Measurements from ENCODE around the gene AJM1.

AJM1 gene

GRCh38 chr9:136824496-136825225, 17.6 kb upstream of the AJM1 start:
- Histone ChIP-seq H2AFZ (ENCODE audit: low read depth) (no peak overlapping the region), H3K27me3 (ENCODE audit: insufficient read depth, low read depth) (no peaks in the 10 kb centered on the region), H3K9ac (no peak overlapping the region), H3K4me1 (ENCODE audit: low read depth, poor library complexity, severe bottlenecking) (no peaks in the 10 kb centered on the region), H3K4me2 (no peak overlapping the region), H3K4me3 (IDR thresholded peaks at IDR 0.05; ENCODE audit: insufficient read depth, low read depth, low read length) (no peak overlapping the region), H3K79me2 (ENCODE audit: insufficient read depth, low read depth) (no peaks in the 10 kb centered on the region; the same call in 1 of the 2 replicates), H4K20me1 (ENCODE audit: insufficient read depth) (no peaks in the 10 kb centered on the region; the same call in 1 of the 2 replicates), H3K27ac (no peak overlapping the region), H3K36me3 (ENCODE audit: insufficient read depth) (no peaks in the 10 kb centered on the region)
- no peak for TF ChIP-seq CTCF (conservative IDR thresholded peaks at IDR 0.05; ENCODE audit: low read depth, low read length)

GRCh38 chr9:136825295-136826187, 16.7 kb upstream of the AJM1 start:
- Histone ChIP-seq H3K4me3 (IDR thresholded peaks at IDR 0.05; ENCODE audit: insufficient read depth, low read depth, low read length) (no peak overlapping the region), H4K20me1 (ENCODE audit: insufficient read depth) (no peaks in the 10 kb centered on the region; the same call in 1 of the 2 replicates), H3K36me3 (ENCODE audit: insufficient read depth) (no peaks in the 10 kb centered on the region), H3K27ac (no peak overlapping the region), H2AFZ (ENCODE audit: low read depth) (no peak overlapping the region), H3K9ac (no peak overlapping the region), H3K79me2 (ENCODE audit: insufficient read depth, low read depth) (no peaks in the 10 kb centered on the region; the same call in 1 of the 2 replicates), H3K4me1 (ENCODE audit: low read depth, poor library complexity, severe bottlenecking) (no peaks in the 10 kb centered on the region), H3K27me3 (ENCODE audit: insufficient read depth, low read depth) (no peaks in the 10 kb centered on the region), H3K4me2 (no peak overlapping the region)
- no peak for TF ChIP-seq CTCF (conservative IDR thresholded peaks at IDR 0.05; ENCODE audit: low read depth, low read length)

- no peaks in the 10 kb centered on the region; the same call in 1 of the 2 replicates for H4K20me1 ChIP-seq (ENCODE audit: insufficient read depth)
- no peaks in the 10 kb centered on the region for H3K36me3 ChIP-seq (ENCODE audit: insufficient read depth)
- H3K4me1 ChIP-seq (ENCODE audit: low read depth, poor library complexity, severe bottlenecking): no peaks in the 10 kb centered on the region
- no peak overlapping the region for H3K27ac ChIP-seq
- TF ChIP-seq CTCF (conservative IDR thresholded peaks at IDR 0.05; ENCODE audit: low read depth, low read length): no peak
- no peak overlapping the region for H3K4me3 ChIP-seq (IDR thresholded peaks at IDR 0.05; ENCODE audit: insufficient read depth, low read depth, low read length)
- no peaks in the 10 kb centered on the region for H3K27me3 ChIP-seq (ENCODE audit: insufficient read depth, low read depth)
- no peak overlapping the region for H3K4me2 ChIP-seq
- no peak overlapping the region for H2AFZ ChIP-seq (ENCODE audit: low read depth)
- no peaks in the 10 kb centered on the region for H3K79me2 ChIP-seq (ENCODE audit: insufficient read depth, low read depth)
- no peak overlapping the region for H3K9ac ChIP-seq
Observed at GRCh38 chr9:136826188-136826541, 16.1 kb upstream of the AJM1 start.

- H3K27ac ChIP-seq: no peak overlapping the region
- H3K79me2 ChIP-seq (ENCODE audit: insufficient read depth, low read depth): no peaks in the 10 kb centered on the region
- no peaks in the 10 kb centered on the region for H3K4me1 ChIP-seq (ENCODE audit: low read depth, poor library complexity, severe bottlenecking)
- no peak overlapping the region for H3K4me3 ChIP-seq (IDR thresholded peaks at IDR 0.05; ENCODE audit: insufficient read depth, low read depth, low read length)
- H3K36me3 ChIP-seq (ENCODE audit: insufficient read depth): no peaks in the 10 kb centered on the region
- H3K9ac ChIP-seq: no peak overlapping the region
- H2AFZ ChIP-seq (ENCODE audit: low read depth): no peak overlapping the region
- H3K4me2 ChIP-seq: no peak overlapping the region
- no peaks in the 10 kb centered on the region for H3K27me3 ChIP-seq (ENCODE audit: insufficient read depth, low read depth)
- H4K20me1 ChIP-seq (ENCODE audit: insufficient read depth): no peaks in the 10 kb centered on the region; the same call in 1 of the 2 replicates
- no peak for TF ChIP-seq CTCF (conservative IDR thresholded peaks at IDR 0.05; ENCODE audit: low read depth, low read length)
Observed at GRCh38 chr9:136826703-136827582, 15.3 kb upstream of the AJM1 start.

All from KMS-11 (cell line).